Type B pancreatic cell (in vitro differentiated cells): ENCODE results near the gene MAP3K6. TPM values are rescaled to one million over a fixed set of nuclear protein-coding genes. Genes with fewer than 3 reads are reported as not detected.

Experiments used
- DNase-seq: peaks from one replicate; pipeline ENCODE4 v3.0.0; 2021; ENCODE audit warnings: mixed read lengths; ENCODE audit not compliant: unreplicated experiment; ENCODE audit errors: extremely low spot score
- H3K27ac Mint-ChIP-seq: 2 replicates; pipeline ENCODE4 v1.8.0; 2021; ENCODE audit warnings: mild to moderate bottlenecking, mixed read lengths
- H3K27me3 Mint-ChIP-seq: 2 replicates; pipeline ENCODE4 v1.8.0; 2021; ENCODE audit warnings: mixed read lengths
- H3K36me3 Mint-ChIP-seq: 2 replicates; pipeline ENCODE4 v1.8.0; 2021; ENCODE audit warnings: mixed read lengths
- H3K4me1 Mint-ChIP-seq: one replicate; pipeline ENCODE4 v1.8.0; 2021; ENCODE audit warnings: mixed read lengths; ENCODE audit not compliant: unreplicated experiment
- H3K4me3 Mint-ChIP-seq: 2 replicates; pipeline ENCODE4 v1.8.0; 2021; ENCODE audit warnings: mild to moderate bottlenecking, mixed read lengths
- H3K9me3 Mint-ChIP-seq: 2 replicates; pipeline ENCODE4 v1.8.0; 2021; ENCODE audit warnings: mixed read lengths
- total RNA-seq: library from RNA; stranded (reverse); gene quantifications from 2 replicates; pipeline ENCODE4 v1.2.1, GENCODE V29; 2021; ENCODE audit warnings: low replicate concordance
- TF ChIP-seq, protein P1 (sequence below): fragments of 200-600 bp; sonication (generic); conservative IDR thresholded peaks from 2 replicates; pipeline ENCODE4 v1.5.0; 2021; ENCODE audit warnings: antibody characterized with exemption, mild to moderate bottlenecking

MAP3K6 gene
- total RNA-seq, 1 donor from 2014 or later = 15.6 TPM

GRCh38 chr1:27331922-27332321 is 34.8 kb downstream of the MAP3K6 start:
- Mint-ChIP-seq H3K27me3 (no peaks in the 10 kb centered on the region), H3K9me3 (no peaks in the 10 kb centered on the region), H3K36me3 (peaks cover 13% of the 10 kb centered on the region), H3K27ac (no peak overlapping the region), H3K4me3 (no peak overlapping the region), H3K4me1 (peaks cover 2% of the 10 kb centered on the region)
- TF ChIP-seq, protein P1, sequence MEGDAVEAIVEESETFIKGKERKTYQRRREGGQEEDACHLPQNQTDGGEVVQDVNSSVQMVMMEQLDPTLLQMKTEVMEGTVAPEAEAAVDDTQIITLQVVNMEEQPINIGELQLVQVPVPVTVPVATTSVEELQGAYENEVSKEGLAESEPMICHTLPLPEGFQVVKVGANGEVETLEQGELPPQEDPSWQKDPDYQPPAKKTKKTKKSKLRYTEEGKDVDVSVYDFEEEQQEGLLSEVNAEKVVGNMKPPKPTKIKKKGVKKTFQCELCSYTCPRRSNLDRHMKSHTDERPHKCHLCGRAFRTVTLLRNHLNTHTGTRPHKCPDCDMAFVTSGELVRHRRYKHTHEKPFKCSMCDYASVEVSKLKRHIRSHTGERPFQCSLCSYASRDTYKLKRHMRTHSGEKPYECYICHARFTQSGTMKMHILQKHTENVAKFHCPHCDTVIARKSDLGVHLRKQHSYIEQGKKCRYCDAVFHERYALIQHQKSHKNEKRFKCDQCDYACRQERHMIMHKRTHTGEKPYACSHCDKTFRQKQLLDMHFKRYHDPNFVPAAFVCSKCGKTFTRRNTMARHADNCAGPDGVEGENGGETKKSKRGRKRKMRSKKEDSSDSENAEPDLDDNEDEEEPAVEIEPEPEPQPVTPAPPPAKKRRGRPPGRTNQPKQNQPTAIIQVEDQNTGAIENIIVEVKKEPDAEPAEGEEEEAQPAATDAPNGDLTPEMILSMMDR = no peak
- DNase-seq = no peak

DNA sequence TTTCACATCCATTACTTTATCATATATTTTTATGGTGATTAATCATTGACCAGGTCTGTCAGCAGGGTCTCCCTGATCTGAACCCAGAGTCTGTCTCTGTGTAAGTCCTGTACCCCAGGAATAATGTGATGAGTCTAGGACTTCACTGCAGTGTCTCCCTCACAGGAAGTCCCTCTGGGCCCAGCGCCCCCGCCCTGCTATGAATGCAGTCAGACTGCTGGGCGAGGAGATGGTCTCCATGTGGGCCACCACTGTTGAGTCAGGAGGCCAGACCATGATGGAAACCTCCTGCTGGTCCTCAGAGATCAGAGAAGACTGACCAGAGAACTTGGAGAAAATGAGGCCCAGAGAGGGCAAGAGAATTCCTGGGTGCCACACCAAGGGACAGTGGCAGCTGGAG is 35.3 kb downstream of the MAP3K6 start:
- Mint-ChIP-seq H3K9me3 (no peaks in the 10 kb centered on the region), H3K4me3 (no peak overlapping the region), H3K36me3 (peaks cover 9% of the 10 kb centered on the region), H3K27ac (no peak overlapping the region), H3K27me3 (no peaks in the 10 kb centered on the region), H3K4me1 (peaks cover 7% of the 10 kb centered on the region)
- TF ChIP-seq, protein P1 = no peak
- DNase-seq = no peak

GRCh38 chr1:27330786-27331185 is 36.0 kb downstream of the MAP3K6 start:
- DNase-seq = no peak
- no peaks in the 10 kb centered on the region for H3K27me3 Mint-ChIP-seq
- H3K4me1 Mint-ChIP-seq = peaks cover 7% of the 10 kb centered on the region
- H3K36me3 Mint-ChIP-seq = peaks cover 9% of the 10 kb centered on the region
- H3K4me3 Mint-ChIP-seq = no peak overlapping the region
- TF ChIP-seq, protein P1 = no peak
- H3K27ac Mint-ChIP-seq = no peak overlapping the region
- no peaks in the 10 kb centered on the region for H3K9me3 Mint-ChIP-seq

DNA sequence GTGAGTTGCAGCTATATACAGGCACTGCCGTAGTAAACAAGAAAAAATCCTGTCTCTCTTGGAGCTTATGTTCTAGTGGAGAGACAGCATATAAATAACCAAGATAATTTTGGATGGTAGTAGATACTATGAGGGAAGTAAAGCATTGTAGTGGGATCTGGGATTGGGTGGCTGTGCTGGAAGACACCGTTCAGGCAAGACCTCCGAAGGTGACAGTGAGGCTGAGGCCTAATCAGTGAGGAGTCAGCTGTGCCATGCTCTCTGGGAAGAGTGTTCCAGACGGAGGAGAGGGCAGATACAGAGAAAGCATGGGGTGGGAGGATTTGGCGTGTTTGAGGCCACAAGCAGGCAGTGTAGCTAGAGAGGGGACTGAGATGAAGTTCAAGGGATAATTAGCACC is 38.8 kb downstream of the MAP3K6 start:
- Mint-ChIP-seq H3K36me3 (peaks cover 1% of the 10 kb centered on the region), H3K9me3 (no peaks in the 10 kb centered on the region), H3K4me1 (peaks cover 16% of the 10 kb centered on the region), H3K27me3 (no peaks in the 10 kb centered on the region), H3K27ac (no peak overlapping the region), H3K4me3 (no peak overlapping the region)
- TF ChIP-seq, protein P1 = no peak
- DNase-seq = no peak

GRCh38 chr1:27325286-27325685 is 41.5 kb downstream of the MAP3K6 start:
- H3K36me3 Mint-ChIP-seq = no peaks in the 10 kb centered on the region
- no peak for DNase-seq

More at GRCh38 chr1:27325286-27325685, 41.5 kb downstream of the MAP3K6 start:
- TF ChIP-seq, protein P1 = no peak
- H3K27ac Mint-ChIP-seq = no peak overlapping the region
- no peak overlapping the region for H3K4me3 Mint-ChIP-seq
- H3K27me3 Mint-ChIP-seq = no peaks in the 10 kb centered on the region
- H3K4me1 Mint-ChIP-seq = peaks cover 20% of the 10 kb centered on the region
- no peaks in the 10 kb centered on the region for H3K9me3 Mint-ChIP-seq
